NCI-H748 treated with DMSO at 0.1 percent for 48 hours (cell line): ENCODE results near the gene GPRC5D.

ENCODE experiments used
- DNase-seq: peaks from one replicate; lab custom pipeline; 2025; lab: John Stamatoyannopoulos, UW

Gene GPRC5D

GRCh38 chr12:12979731-12980259 is 27.8 kb upstream of the GPRC5D start:
- no peak for DNase-seq

- no peak for DNase-seq
Measured at GRCh38 chr12:12979126-12979525, 27.2 kb upstream of the GPRC5D start.

GRCh38 chr12:12977231-12977630 is 25.3 kb upstream of the GPRC5D start:
- DNase-seq = no peak

GRCh38 chr12:12976366-12976765 is 24.4 kb upstream of the GPRC5D start:
- no peak for DNase-seq

- no peak for DNase-seq
Measured at GRCh38 chr12:12975322-12976077, 23.5 kb upstream of the GPRC5D start.

GRCh38 chr12:12974211-12974610 is 22.2 kb upstream of the GPRC5D start:
- no peak for DNase-seq

- no peak for DNase-seq
Measured at GRCh38 chr12:12973019-12973418, 21.0 kb upstream of the GPRC5D start.

GRCh38 chr12:12965836-12966235 is 13.9 kb upstream of the GPRC5D start:
- DNase-seq = no peak

- no peak for DNase-seq
Measured at GRCh38 chr12:12964255-12964654, 12.3 kb upstream of the GPRC5D start.

- DNase-seq = no peak
Measured at GRCh38 chr12:12960639-12961209, 8.8 kb upstream of the GPRC5D start.

GRCh38 chr12:12958886-12959285 is 6.9 kb upstream of the GPRC5D start:
- no peak for DNase-seq

- DNase-seq = no peak
Measured at GRCh38 chr12:12954878-12955625, 3.1 kb upstream of the GPRC5D start.

- no peak for DNase-seq
Measured at GRCh38 chr12:12954356-12954755, 2.4 kb upstream of the GPRC5D start.

GRCh38 chr12:12951504-12951903 is 466 bp downstream of the GPRC5D start:
- DNase-seq = no peak

- DNase-seq = no peak
Measured at GRCh38 chr12:12947902-12948301, 4.1 kb downstream of the GPRC5D start.

GRCh38 chr12:12946686-12947355 is 5.1 kb downstream of the GPRC5D start:
- DNase-seq = no peak

- DNase-seq = no peak
Measured at GRCh38 chr12:12945591-12945990, 6.4 kb downstream of the GPRC5D start.

GRCh38 chr12:12943586-12944260 is 8.2 kb downstream of the GPRC5D start:
- no peak for DNase-seq

GRCh38 chr12:12941450-12942350 is 10.3 kb downstream of the GPRC5D start:
- no peak for DNase-seq

- DNase-seq = no peak
Measured at GRCh38 chr12:12939888-12940287, 12.1 kb downstream of the GPRC5D start.

- DNase-seq = no peak
Measured at GRCh38 chr12:12938541-12938940, 13.4 kb downstream of the GPRC5D start.
